Measurements from ENCODE around the gene ALB.

Gene ALB

GRCh38 chr4:73451981-73452747 is 48.1 kb downstream of the ALB start:
- DNase-seq (ENCODE audit: low read depth): no peak

DNA sequence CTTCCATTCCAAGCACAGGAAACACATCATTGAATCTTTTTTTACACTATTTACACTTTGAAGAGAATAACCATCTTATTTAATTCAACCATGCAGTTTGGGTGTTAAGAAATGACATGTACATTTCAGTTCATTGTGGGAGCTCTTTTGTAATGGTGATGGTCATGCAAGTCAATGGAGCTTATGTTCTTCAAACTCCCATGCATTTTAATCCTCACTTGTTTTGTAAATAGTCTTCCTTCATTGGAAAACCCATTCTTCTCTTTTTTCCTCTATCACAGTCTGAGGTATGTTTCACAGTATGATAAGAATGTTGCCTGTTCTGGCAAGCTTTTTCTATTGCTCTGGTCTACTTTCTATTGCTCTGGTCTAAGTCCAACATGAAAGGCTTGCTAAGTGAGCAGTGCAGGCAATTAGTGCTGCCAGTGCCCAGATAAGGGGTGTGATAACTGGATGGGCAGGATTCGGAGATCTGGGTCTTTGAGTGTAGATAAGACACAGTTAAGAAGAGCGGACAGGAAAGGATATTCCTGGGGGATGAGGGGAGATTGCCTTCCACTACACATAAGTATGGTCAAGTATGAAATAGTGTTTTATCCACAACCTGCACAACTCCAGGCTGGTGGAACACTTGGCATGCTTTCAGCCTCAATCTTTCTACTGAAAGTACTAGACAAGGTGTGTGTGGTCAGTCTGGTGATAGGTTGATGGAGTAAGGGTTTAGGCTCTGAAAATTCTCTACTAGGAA is 49.0 kb downstream of the ALB start:
- no peak for DNase-seq (ENCODE audit: low read depth)

- no peak for DNase-seq (ENCODE audit: low read depth)
These were observed 49.6 kb downstream of the ALB start for GRCh38 chr4:73453701-73454005.

GRCh38 chr4:73454920-73455319 is 50.8 kb downstream of the ALB start:
- DNase-seq (ENCODE audit: low read depth): no peak

DNA sequence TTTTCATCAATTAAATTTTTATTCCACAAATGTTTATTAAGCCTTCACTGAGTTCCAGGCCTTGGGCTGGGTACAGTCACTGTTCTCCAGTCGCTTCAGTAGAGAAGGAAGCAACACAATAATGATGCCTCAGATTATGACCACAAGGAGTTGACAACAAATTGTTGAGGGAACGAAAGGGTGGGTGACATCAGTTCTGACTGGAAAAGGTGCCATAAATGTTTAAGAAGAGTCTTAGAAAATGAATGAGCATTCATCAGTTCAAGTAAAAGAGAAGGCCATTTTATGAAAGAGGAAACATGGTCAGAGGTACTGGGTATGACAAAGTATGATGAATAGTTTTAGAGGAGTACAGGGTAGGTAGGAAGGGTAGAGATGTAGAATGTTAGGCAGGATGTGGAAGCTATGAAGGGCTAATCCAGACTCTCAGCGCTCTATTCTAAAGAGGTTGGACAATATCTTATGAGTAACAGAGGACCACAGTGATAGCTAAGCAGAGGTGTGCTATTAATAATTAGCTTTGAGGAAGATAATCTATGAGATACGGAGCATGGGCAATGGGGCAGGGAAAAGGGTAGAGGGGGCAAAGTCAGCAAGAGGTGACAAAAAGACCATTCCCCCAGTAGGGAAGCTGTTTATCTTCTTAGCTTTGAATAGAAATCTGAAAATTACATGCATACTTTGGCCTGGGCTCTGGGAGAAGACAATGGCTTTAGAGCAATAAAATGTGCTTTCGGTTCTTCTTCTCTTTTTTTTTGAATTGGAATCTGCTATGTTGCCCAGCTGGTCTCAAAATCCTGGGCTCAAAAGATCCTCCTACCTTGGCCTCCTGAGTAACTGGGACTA is 52.3 kb downstream of the ALB start:
- no peak for DNase-seq (ENCODE audit: low read depth)

DNA sequence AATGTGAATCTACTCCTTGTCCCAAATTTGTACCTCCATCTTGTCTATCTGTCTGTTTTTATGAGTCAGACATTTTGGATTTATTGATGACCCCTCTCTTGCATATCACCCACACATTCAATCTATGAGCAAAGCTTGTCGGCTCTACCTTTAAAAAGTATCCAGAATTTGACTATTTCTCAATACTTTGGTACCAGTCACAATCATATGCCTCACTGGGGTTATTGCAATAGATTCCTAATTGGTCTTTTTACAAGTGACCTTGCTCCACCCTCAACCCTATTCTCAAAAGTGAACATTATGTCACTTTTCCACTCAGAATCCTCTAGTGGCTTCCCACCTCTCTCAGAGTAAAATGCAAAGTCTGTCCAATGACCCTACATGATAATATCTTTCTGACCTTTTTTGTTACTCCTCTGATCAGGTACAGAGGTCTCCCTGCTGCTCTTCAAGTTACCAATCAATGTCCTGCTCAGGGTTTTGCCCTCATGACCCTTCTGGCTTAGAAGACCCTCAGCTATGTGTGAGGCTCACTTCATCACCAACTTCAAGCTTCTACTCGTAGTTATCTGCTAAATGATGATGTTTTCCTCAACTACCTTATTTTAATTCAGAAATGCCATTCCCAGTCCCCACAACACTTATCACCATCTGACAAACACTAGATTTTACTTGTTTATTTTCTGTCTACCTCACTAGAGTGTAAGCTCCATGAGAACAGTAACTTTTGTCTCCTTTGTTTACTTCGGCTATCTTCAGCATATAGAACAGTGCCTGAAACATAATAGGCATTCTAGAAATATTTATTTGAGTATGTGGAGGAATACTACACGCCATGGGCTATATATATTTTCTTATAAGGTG is 54.3 kb downstream of the ALB start:
- DNase-seq (ENCODE audit: low read depth): no peak

GRCh38 chr4:73459048-73459421 is 54.9 kb downstream of the ALB start:
- DNase-seq (ENCODE audit: low read depth): no peak

DNA sequence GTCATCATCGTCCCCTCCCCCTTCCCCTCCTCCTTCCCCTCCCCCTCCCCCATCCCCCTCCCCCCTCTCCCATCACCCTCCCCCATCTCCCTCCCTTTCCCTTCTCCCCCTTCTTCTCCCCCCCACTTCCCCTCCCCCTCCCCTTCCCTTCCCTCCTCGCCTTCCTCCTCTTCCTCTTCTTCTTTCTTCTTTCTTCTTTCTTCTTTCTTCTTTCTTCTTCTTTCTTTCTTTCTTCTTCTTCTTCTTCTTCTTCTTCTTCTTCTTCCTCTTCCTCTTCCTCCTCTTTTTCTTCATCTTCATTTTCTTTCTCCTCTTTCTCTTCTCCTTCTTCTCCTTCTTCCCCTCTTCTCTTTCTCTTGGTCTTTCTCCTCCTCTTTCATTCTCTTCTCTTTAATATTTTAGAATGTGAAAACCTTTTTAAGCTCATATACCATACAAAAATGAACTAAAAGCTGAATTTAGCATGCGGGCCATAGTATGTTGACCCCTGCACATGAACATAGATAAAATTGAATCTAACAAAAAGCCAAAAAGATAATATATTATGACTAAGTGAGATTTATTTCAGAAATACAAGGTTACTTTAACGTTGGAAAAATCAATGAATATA is 56.9 kb downstream of the ALB start:
- DNase-seq (ENCODE audit: low read depth): no peak

- DNase-seq (ENCODE audit: low read depth): no peak
These were observed 64.1 kb downstream of the ALB start for GRCh38 chr4:73468170-73468569.

DNA sequence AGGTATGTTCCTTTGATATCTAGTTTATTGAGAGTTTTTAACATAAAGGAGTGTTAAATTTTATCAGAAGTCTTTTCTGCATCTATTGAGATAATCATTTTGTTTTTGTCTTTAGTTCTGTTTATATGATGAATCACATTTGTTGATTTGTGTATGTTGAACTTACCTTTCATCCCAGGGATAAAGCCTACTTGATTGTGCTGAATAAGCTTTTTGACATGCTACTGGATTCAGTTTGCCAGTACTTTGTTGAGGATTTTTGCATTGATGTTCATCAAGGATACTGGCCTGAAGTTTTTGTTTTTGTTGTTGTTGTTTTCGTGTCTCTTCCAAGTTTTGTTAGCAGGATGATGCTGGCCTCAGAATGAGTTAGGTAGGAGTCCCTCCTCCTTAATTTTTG is 66.6 kb downstream of the ALB start:
- no peak for DNase-seq (ENCODE audit: low read depth)
